BLaER1 treated with 17β-estradiol and CSF1 and Interleukin-3, amounts not matched to agents 10 nM and 100 nM (cell line): ENCODE results near the gene ANTKMT.

Source experiments
- H3K27ac ChIP-seq, 11 experiments: shearing (Covaris generic); formaldehyde crosslinking; 2 replicates each; pipeline ENCODE4 v1.8.1; 2022
- H3K27me3 ChIP-seq, 11 experiments: shearing (Covaris generic); formaldehyde crosslinking; 2 replicates each; pipeline ENCODE4 v1.8.1; 2022
- H3K36me3 ChIP-seq, 11 experiments: shearing (Covaris generic); formaldehyde crosslinking; 2 replicates each; pipeline ENCODE4 v1.8.1; 2022
- H3K4me1 ChIP-seq, 10 experiments: shearing (Covaris generic); formaldehyde crosslinking; 2 replicates each; pipeline ENCODE4 v1.8.1; 2022
- H3K4me2 ChIP-seq, 11 experiments: shearing (Covaris generic); formaldehyde crosslinking; 2 replicates each; pipeline ENCODE4 v1.8.1; 2022
- H3K4me3 ChIP-seq, 10 experiments: shearing (Covaris generic); formaldehyde crosslinking; 2 replicates each; pipeline ENCODE4 v1.8.1; 2022
- H3K9ac ChIP-seq, 11 experiments: shearing (Covaris generic); formaldehyde crosslinking; 2 replicates each; pipeline ENCODE4 v1.8.1; 2022
- H3K9me3 ChIP-seq, 11 experiments: shearing (Covaris generic); formaldehyde crosslinking; replicated peaks in 1 of 11; 2 replicates each; pipeline ENCODE4 v1.8.1; 2022
- H4K20me1 ChIP-seq, 11 experiments: shearing (Covaris generic); formaldehyde crosslinking; 2 replicates each; pipeline ENCODE4 v1.8.1; 2022
- Cebpa-rat ChIP-seq, 11 experiments: shearing (Covaris generic); IDR thresholded peaks; 2 replicates each; pipeline ENCODE4 v1.8.1; 2022

Gene ANTKMT

DNA sequence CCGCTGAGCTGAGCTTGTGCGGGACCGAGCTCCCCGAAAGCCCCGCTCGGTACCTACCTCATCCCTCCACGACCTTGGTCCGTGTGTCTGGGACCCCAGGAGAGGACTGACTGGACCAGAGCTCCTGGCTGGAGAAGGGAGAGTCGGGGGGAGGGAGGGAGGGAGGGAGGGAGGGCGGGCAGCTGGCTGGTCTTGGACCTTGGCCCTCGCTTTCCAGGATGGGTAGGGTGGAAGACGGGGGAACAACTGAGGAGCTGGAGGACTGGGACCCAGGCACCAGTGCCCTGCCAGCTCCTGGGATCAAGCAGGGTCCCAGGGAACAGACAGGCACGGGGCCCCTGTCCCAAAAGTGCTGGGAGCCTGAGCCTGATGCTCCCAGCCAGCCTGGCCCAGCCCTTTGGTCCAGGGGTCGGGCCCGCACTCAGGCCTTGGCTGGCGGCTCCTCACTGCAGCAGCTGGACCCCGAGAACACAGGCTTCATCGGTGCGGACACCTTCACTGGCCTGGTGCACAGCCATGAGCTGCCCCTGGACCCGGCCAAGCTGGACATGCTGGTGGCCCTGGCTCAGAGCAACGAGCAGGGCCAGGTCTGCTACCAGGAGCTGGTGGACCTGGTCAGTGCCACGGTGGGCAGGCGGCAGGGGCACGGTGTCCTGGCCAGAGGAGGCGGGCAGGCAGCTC, 44.9 kb upstream of the ANTKMT start:
- peaks cover 32 to 38% (median 35%) of the 10 kb centered on the region in 11 experiments for H3K36me3 ChIP-seq
- H3K27me3 ChIP-seq: peaks cover 12 to 29% (median 17%) of the 10 kb centered on the region in 11 experiments
- H3K4me3 ChIP-seq: no peak overlapping the region
- no peak for TF ChIP-seq Cebpa-rat (IDR thresholded peaks at IDR 0.05)
- H3K27ac ChIP-seq: no peak overlapping the region
- peaks cover 4 to 26% (median 20%) of the 10 kb centered on the region in 10 experiments for H3K4me1 ChIP-seq
- no peak overlapping the region for H3K4me2 ChIP-seq
- H4K20me1 ChIP-seq: peaks cover 38 to 89% (median 70%) of the 10 kb centered on the region in 11 experiments; a peak in 21 of 22 replicates
- no peaks in the 10 kb centered on the region for H3K9me3 ChIP-seq
- no peak overlapping the region for H3K9ac ChIP-seq

DNA sequence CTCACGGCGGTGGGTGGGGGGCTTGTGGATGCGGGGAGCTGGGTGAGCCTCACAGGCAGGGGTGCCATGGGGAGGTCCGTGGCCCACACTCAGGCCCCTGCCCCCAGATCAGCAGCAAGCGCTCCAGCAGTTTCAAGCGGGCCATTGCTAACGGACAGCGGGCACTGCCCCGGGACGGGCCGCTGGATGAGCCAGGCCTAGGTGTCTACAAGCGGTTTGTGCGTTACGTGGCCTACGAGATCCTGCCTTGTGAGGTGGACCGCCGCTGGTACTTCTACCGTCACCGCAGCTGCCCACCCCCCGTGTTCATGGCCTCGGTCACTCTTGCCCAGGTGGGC, 44.4 kb upstream of the ANTKMT start:
- TF ChIP-seq Cebpa-rat (IDR thresholded peaks at IDR 0.05): no peak
- Histone ChIP-seq H4K20me1 (peaks cover 43 to 89% (median 71%) of the 10 kb centered on the region in 11 experiments; a peak in 21 of 22 replicates), H3K4me3 (no peak overlapping the region), H3K36me3 (peaks cover 29 to 37% (median 33%) of the 10 kb centered on the region in 11 experiments), H3K27ac (no peak overlapping the region), H3K9ac (no peak overlapping the region), H3K4me2 (no peak overlapping the region), H3K4me1 (peaks cover 9 to 32% (median 25%) of the 10 kb centered on the region in 10 experiments), H3K9me3 (no peaks in the 10 kb centered on the region), H3K27me3 (peaks cover 12 to 29% (median 17%) of the 10 kb centered on the region in 11 experiments)

DNA sequence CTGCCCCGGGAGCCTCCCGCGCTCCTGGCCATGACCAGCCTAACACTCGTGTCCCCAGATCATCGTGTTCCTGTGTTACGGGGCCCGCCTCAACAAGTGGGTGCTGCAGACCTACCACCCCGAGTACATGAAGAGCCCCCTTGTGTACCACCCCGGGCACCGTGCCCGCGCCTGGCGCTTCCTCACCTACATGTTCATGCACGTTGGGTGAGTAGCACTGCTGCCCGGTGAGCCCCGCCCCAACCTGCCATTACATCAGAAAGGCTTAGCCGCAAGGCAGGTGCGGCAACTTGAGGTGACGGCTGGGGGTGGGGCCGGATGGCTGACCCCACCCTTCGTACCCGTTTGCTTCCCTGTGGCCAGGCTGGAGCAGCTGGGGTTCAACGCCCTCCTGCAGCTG, 44.0 kb upstream of the ANTKMT start:
- Histone ChIP-seq H3K9me3 (no peaks in the 10 kb centered on the region), H3K4me1 (peaks cover 13 to 35% (median 29%) of the 10 kb centered on the region in 10 experiments), H3K27me3 (peaks cover 12 to 29% (median 17%) of the 10 kb centered on the region in 11 experiments), H3K36me3 (peaks cover 31 to 38% (median 34%) of the 10 kb centered on the region in 11 experiments), H3K9ac (no peak overlapping the region), H4K20me1 (peaks cover 47 to 90% (median 73%) of the 10 kb centered on the region in 11 experiments; a peak in 21 of 22 replicates), H3K4me2 (no peak overlapping the region), H3K27ac (no peak overlapping the region), H3K4me3 (no peak overlapping the region)
- TF ChIP-seq Cebpa-rat (IDR thresholded peaks at IDR 0.05): no peak

DNA sequence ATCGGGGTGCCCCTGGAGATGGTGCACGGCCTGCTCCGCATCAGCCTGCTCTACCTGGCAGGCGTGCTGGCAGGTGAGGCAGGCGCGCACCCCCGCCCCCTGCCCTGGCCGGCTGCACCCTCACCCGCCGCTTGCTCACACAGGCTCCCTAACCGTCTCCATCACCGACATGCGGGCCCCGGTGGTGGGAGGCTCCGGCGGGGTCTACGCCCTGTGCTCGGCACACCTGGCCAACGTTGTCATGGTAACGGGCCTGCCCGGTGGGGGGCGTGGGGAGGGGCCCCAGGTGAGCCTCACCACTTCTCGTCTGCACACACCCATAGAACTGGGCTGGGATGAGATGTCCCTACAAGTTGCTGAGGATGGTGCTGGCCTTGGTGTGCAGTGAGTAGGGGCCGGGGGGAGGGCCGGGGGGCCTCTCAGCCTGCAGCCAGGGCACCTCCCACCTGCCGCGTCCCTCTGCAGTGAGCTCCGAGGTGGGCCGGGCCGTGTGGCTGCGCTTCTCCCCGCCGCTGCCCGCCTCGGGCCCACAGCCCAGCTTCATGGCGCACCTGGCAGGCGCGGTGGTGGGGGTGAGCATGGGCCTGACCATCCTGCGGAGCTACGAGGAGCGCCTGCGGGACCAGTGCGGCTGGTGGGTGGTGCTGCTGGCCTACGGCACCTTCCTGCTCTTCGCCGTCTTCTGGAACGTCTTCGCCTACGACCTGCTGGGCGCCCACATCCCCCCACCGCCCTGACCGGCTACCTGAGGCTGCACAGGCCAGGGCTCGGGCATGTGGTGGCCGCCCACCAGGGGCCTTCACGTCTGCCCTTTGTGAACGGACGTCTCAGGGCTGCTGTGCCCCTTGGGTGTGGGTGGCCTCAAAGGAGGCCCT, 43.4 kb upstream of the ANTKMT start:
- H3K9ac ChIP-seq: no peak overlapping the region
- no peaks in the 10 kb centered on the region for H3K9me3 ChIP-seq
- H3K27ac ChIP-seq: no peak overlapping the region
- H3K4me3 ChIP-seq: no peak overlapping the region
- H3K36me3 ChIP-seq: peaks cover 31 to 38% (median 34%) of the 10 kb centered on the region in 11 experiments
- peaks cover 19 to 42% (median 35%) of the 10 kb centered on the region in 10 experiments for H3K4me1 ChIP-seq
- peaks cover 12 to 29% (median 17%) of the 10 kb centered on the region in 11 experiments for H3K27me3 ChIP-seq
- no peak overlapping the region for H3K4me2 ChIP-seq
- peaks cover 47 to 90% (median 73%) of the 10 kb centered on the region in 11 experiments; a peak in 21 of 22 replicates for H4K20me1 ChIP-seq
- no peak for TF ChIP-seq Cebpa-rat (IDR thresholded peaks at IDR 0.05)

DNA sequence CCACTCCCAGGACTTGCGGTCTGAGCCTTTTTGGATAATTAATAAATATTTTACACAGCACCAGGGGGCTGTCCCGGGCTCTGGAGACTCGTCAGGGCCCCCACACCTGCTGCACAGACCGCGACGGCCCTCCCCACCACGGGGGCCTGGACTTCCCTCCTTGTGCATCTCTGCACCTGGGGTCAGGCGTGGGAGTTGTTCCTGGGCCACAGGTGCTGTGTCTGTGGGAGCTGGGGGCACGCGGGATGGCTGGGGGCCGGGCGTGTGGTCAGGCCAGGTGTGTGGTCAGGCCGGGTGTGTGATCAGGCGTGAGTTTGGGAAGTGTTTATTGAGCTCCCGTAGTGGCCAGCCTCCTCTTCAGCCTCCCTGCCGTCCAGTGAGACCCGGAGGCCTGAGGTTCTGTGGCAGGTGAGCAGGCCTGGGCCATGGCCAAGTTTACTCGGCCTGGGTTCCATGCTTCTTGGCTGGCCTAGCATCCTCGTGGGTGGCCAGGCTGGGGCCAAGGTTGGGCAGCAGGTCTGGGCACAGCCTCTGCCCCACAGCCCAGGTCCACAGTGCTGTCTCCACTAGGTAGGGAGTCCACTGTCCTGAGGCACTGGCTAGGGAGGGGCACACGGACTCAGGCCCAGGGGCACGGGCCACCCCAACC, 42.6 kb upstream of the ANTKMT start:
- no peak for TF ChIP-seq Cebpa-rat (IDR thresholded peaks at IDR 0.05)

DNA sequence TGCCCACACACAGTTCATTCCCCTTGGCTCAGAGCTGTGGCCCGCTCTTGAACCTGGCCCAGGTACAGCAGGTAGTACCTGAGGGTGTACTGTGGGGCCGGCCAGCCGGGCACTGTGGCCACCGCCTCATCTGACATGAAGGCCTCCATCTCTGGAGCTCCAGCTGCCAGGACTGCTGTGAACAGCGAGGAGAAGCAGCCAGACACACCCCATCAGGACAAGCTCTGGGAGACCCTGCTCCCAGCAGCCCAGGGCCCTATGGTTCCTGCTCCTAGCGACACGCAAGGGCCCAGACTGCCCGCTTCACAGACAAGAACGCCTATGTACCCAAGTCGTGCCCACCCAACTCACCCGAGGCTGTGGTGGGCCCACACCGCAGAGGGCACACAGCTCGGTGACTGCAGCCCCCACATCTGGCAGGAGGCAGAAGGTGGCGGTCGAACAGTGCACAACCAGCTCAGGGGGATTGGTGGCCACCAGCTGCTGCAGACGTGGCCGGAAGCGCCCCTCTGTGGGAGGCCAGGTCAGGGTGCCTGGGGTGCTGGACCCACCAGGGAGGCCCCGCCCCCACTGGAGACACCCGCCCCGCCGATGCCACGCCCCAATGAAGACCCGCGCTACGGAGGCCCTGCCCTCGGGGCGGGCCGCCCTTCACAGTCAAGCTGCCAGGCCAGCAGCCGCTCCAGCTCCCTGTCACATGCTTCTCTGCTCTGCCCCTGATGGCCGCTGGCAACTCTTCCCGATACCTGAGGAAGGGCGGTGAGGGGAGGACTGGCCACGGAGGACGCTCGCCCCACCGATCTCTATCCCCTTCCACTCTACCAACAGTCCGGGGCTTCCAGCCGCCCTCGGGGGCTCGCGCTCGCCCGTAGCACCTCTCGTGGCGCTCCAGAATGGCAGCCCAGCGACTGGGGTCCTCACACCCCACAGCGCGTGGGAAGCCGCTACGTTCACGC, 41.8 kb upstream of the ANTKMT start:
- Histone ChIP-seq H3K36me3 (peaks cover 24 to 34% (median 29%) of the 10 kb centered on the region in 11 experiments), H4K20me1 (peaks cover 39 to 87% (median 71%) of the 10 kb centered on the region in 11 experiments; a peak in 21 of 22 replicates), H3K9ac (peak overlapping the region in 10 of 11 experiments; percentile 27 to 71 (median 60); a peak in 14 of 22 replicates), H3K27ac (peak overlapping the region in 8 of 11 experiments; percentile 32 to 66 (median 40); a peak in 12 of 22 replicates), H3K27me3 (peaks cover 12 to 26% (median 16%) of the 10 kb centered on the region in 11 experiments), H3K4me1 (peaks cover 33 to 55% (median 48%) of the 10 kb centered on the region in 10 experiments), H3K4me3 (peak overlapping the region; percentile 50 to 67 (median 56)), H3K4me2 (peak overlapping the region; percentile 67 to 95 (median 86)), H3K9me3 (no peaks in the 10 kb centered on the region)
- no peak for TF ChIP-seq Cebpa-rat (IDR thresholded peaks at IDR 0.05)

More for the DNA sequence above, 42.6 kb upstream of the ANTKMT start:
- H3K27me3 ChIP-seq: peaks cover 12 to 29% (median 17%) of the 10 kb centered on the region in 11 experiments
- H4K20me1 ChIP-seq: peaks cover 47 to 90% (median 73%) of the 10 kb centered on the region in 11 experiments; a peak in 21 of 22 replicates
- H3K9me3 ChIP-seq: no peaks in the 10 kb centered on the region
- peak overlapping the region in 1 of 11 experiments; percentile 62; a peak in 1 of 22 replicates for H3K9ac ChIP-seq
- no peak overlapping the region for H3K4me3 ChIP-seq
- H3K36me3 ChIP-seq: peaks cover 31 to 38% (median 34%) of the 10 kb centered on the region in 11 experiments
- peak overlapping the region in 5 of 11 experiments; percentile 80 to 95 (median 88); a peak in 7 of 22 replicates for H3K4me2 ChIP-seq
- H3K27ac ChIP-seq: no peak overlapping the region
- peaks cover 27 to 50% (median 43%) of the 10 kb centered on the region in 10 experiments for H3K4me1 ChIP-seq

DNA sequence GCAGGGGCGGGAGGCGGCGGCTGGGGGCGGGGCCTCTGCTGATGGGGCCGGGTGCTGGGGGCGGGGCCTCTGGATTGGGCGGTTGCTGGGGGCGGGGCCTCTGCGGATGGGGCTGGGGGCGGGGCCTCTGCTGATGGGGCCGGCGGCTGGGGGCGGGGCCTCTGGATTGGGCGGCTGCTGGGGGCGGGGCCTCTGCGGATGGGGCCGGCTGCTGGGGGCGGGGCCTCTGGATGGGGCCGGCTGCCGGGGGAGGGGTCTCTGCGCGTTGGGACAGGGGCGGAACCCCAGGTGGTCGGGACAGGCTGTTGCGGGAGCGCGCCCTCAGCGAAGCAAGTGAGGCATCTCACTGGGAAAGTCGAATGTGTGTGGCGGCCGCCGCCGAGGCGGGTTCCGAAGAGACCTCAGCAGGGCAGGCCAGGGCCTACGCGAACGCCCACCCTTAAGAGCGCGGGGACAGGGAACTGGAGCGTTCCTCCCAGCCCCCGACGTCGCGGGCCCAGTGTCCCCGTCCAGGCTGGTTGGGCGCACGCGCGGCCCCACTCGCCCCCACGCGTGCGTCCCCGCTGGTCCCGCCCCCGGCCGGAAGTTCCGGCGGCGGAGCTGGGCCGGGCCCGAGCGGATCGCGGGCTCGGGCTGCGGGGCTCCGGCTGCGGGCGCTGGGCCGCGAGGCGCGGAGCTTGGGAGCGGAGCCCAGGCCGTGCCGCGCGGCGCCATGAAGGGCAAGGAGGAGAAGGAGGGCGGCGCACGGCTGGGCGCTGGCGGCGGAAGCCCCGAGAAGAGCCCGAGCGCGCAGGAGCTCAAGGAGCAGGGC, 40.9 kb upstream of the ANTKMT start, which contains the start of gene STUB1:
STUB1 (plus strand) TSS at position 597 of the 811 bp plus-strand sequence; CDS start at position 713, 116 bp downstream.
- Histone ChIP-seq H3K9me3 (no peaks in the 10 kb centered on the region), H3K4me3 (peak within 1 kb of the TSS; percentile 75 to 98 (median 90)), H3K4me1 (peaks cover 39 to 53% (median 47%) of the 10 kb centered on the region in 10 experiments), H3K27ac (peak within 1 kb of the TSS; percentile 69 to 91 (median 82)), H3K9ac (peak within 1 kb of the TSS; percentile 87 to 96 (median 91)), H3K36me3 (peaks cover 22 to 29% (median 26%) of the 10 kb centered on the region in 11 experiments), H4K20me1 (peaks cover 30 to 80% (median 62%) of the 10 kb centered on the region in 11 experiments; a peak in 21 of 22 replicates), H3K27me3 (peaks cover 7 to 17% (median 8%) of the 10 kb centered on the region in 11 experiments), H3K4me2 (peak within 1 kb of the TSS; percentile 95 to 99 (median 99))
- no peak for TF ChIP-seq Cebpa-rat (IDR thresholded peaks at IDR 0.05)
